NAMALWA (cell line): Measurements from ENCODE around the gene MYO10.

Source experiments
- DNase-seq: peaks from one replicate; pipeline ENCODE4 v3.0.0-alpha.2; 2015; ENCODE audit warnings: low spot score

Gene MYO10

DNA sequence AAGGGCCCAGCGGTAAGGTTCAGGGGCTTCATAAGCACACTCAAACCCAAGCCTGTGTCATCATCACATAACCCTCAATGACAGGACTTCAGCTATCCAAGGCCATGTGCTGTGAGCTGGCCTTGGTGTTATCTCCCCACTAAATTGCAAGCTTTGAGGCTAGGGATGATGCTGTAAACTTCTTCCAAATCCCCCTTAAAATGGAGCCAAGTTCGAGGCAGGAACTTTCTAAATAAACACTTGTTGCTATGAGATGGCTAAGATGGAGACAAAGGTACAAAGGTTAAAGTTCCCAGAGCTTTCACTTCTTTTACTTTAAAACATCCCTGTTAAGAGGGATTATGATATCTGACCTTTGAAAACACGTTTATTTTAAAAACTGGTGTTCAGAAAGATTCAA, 123.6 kb downstream of the MYO10 start:
- no peak for DNase-seq

DNA sequence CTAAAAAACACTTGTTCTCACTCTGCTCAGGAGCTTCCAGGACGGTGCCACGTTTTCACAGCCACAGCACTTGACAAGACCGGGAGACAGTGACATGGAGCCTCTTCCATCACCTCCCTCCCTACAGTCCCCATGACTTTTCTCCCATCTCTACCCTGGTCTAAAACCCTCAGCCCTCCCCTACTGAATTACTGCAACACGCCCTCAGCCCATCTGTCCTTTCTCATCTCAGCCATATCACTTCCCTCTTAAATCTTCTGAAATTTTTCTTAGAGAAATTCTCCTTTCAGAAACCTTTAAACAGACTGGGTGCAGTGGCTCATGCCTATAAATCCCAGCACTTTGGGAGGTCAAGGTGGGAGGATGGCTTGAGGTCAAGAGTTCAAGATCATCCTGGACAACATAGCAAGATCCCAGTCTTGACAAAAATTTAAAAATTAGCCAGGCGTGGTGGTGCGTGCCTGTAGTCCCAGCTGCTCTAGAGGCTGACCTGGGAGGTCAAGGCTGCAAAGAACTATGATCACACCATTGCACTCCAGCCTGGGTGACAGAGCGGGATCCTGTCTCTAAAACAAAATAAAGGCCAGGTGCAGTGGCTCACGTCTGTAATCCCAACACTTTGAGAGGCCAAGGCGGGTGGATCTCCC, 125.8 kb downstream of the MYO10 start:
- DNase-seq, result no peak

DNA sequence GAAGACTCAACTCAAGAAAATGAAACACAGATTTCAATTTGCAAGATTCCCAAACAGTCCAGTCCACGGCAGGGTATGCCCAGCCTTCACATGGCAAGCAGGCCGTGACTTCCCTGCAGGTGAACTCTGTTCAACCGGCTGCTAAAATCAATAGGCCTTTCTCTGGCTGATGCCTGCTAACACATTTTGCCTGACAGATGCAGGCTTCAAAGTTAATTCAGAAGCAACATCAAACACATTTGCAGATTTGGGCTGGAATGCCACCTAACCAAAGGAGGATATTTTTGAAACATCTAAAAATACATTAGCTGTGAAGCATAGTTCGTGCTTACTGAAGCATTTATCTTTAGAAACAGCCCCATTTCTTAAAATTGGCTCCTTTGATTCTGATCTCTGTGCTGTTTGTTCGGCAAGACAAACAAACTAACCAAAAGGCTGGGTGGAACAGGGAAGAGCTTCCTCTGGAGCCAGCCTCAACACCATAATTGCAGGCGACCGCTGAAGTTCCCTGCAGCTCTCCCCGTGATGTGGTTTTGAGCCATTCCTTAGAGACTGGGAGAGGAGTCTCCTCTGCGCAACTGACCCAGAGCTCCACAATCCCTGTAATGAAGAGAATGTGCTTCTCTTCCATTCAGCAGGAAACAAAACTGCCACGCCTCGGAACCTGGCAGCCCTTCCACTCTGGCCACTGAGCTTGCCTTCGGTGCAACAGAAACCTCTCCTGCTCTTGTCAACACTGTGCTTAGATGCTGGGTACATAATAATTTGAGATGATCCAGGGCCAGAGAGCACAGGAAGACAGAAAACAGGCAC, 126.5 kb downstream of the MYO10 start:
- no peak for DNase-seq

DNA sequence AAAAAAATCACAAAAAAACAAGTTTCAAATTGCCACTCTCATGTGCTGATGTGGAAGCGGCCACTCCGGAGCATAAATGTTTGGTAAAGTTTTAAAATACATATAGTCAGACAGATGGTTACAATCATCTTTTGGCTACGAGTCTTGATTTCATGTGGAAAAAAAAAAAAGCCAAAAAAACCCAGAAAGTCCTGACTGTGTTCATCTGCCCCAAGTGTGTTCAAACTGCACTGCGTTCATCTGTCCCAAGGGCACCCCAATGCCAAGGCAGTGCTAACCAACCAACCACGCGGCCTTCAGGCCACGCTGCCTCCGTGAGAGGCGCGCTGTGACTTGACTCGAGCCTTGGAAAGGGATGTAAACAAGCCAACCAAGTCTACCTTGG, 127.1 kb downstream of the MYO10 start:
- no peak for DNase-seq

DNA sequence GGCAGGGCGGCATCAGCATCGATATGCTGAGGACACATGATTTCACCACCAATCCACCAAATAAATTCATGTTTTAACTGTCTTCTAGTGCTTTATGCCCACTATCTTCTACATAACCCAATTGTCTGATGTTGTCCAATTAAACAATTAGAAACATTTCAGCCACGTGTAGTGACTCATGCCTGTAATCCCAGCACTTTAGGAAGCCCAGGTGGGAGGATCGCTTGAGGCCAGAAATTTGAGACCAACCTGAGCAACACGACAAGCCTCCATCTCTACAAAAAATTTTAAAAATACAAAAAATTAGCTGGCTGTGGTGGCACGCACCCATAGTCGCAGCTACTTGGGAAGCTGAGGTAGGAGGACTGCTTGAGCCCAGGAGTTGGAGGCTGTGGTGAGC, 128.1 kb downstream of the MYO10 start:
- no peak for DNase-seq

DNA sequence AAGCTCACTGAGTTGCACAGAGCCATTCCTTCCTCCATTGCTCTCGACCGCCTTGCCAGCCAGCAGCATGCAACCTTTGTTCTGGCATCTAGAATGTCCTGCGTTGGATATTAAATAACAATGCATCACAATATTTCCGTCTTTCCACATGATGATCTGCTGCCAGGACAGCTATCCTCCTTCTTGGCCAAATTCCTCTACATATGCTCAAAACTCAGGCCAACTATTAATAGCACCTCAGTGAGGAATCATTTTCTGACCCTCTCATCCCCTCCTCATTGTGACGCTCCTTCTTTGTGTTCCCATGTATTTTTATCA, 128.6 kb downstream of the MYO10 start:
- no peak for DNase-seq

DNA sequence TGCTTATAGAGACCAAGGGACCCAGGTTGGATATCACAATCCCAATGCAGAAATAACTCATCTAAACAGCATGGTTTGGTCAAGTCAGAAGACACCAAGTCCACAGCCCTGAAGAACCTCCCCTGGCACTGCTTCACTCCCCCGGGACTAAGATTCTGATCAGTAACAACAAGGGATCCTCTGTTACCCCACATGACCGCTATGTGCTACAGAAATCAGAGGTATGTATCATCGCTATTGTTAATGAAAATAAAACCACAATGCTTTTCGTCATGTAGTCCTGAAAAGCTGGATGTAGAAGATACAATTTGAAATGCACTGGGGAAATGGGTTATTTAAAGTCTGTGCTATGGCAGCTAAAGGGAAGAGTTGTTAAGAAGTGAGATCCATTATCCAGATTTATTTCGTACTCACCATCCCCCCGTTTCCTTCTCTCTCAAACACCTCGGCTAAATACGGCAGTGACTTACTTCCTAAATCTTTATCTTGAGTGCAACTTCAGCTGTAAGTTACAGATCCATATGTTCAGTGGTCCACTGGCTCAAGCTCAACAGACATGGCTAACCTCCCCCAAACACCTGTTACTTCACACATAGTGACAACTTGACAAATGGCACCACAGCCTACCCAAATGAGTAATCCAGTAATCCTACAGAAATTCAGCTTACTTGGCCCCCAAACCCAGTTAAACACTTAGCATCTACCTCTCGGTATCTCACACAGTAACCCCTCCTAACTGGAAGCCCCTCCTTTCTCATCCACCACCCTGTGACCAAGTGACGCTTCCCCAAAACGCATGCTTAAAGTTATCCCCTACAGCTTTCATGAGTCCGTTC, 129.2 kb downstream of the MYO10 start:
- DNase-seq, result no peak

DNA sequence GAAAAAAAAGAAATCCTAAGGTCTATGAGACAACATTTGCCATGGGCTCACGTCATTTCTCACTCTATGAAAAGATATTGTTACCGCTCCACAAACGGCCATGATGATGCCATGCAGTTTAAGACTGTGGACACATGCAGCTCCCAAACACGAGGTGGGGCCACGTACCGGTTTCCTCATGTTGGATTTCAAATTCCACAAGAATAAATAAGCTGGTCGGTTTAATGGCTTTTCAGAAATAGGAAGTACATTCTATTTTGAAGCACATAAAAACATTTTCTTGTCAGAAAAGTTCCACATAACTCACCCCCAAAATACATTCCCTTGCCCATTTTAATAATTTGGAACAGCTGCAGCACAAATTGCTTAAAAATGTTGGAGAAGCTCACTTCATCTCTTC, 130.6 kb downstream of the MYO10 start:
- no peak for DNase-seq

DNA sequence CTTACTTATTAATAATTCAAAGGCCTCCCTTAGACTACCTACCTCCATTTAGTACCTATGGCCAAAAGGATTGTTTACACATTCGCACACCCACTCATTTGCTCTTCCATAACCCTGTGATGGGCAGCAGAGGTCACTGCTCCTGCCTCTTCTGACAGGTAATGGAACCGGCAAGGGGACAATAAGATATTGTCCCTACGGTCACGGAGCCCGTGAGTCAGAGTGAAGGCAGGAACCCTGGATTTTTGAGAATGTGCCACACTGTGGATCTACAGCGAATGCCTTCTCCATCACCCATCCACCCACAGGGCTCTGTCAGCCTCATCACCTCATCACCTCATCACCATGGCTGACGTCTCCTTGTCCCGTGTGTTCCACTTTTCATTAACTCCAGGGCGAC, 132.3 kb downstream of the MYO10 start:
- no peak for DNase-seq

DNA sequence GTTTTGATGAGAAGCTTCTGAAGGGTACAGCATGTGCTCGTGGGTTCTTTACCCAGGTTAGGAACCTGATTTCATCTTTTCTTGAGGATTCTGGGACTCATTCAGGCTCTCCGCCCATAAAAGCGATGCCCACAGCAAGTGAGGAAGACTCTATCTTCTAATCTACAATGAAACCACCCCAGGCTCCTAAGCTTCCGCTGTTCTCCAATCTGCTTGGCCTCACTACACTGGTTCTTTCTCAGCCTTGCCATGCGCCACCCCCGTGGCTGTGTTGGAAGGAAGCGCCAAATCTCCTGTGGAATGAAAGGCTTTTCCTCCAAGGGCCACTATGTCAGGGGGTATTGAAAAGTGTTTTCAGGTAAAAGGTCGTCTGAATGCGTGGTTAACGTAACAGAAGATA, 135.6 kb downstream of the MYO10 start:
- DNase-seq, result no peak

DNA sequence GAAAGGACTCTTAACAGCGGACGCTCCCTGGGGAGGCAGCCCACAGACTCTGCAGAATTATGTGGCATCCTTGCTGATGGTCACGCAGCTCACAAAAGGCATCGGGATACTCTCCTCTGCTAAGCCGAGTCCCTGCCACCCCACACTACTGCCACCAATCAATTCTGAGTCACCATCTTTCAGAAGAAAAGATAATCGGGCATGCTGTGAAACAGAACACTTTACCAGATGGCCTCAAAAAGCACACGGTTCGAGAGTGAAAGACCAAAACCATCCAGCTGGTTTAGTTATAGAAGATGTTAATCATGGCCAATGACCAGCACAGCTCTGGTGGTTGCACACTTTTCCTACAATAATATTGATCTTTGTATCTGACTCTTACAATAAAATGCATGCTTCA, 136.3 kb downstream of the MYO10 start:
- no peak for DNase-seq

DNA sequence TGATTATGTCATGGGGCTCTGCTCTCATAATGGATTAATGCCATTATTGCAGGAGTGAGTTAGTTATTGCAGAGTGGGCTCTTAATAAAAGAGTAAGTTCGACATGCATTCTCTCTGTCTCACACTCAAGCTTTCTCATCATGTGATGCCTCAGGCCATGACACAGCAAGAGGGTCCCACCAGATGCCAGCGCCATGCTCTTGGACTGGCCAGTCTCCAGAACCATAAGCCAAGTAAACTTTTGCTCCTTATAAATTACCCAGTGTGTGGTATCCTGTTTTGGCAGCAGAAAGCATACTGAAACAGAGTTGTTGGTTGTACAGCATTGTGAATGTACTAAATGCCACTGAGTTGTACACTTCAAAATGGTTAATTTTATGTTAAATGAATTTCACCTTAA, 138.1 kb downstream of the MYO10 start:
- DNase-seq, result no peak

DNA sequence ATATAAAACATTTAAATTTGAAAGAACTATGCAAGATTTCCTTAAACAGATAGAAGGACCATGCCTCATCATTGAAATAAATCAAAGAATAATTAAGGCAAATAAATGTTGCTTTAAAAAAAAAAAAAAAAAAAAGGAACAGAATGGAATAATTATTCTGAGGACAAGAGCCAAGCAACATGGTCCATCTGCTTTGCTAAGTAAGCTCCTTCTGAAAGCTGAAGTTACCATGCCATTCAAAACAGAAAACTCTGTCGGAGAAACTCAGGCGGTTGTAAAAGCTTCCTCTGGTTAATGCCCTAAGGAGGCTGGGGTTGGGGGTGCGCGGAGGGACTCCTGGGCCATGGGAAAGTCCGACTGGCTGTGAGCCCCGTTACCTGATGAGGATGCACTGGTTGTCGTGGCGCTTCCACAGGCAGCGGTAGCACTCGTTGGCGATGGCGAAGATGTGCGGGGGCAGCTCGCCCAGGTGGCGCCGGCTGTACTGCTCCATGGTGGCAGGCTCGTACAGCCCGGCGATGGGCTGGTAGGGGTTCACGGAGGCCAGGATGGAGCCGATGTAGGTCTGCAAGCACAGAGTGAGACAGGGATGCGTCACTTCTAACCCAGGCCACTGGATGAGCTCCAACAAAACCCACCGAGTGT, 141.7 kb downstream of the MYO10 start:
- DNase-seq, result no peak

DNA sequence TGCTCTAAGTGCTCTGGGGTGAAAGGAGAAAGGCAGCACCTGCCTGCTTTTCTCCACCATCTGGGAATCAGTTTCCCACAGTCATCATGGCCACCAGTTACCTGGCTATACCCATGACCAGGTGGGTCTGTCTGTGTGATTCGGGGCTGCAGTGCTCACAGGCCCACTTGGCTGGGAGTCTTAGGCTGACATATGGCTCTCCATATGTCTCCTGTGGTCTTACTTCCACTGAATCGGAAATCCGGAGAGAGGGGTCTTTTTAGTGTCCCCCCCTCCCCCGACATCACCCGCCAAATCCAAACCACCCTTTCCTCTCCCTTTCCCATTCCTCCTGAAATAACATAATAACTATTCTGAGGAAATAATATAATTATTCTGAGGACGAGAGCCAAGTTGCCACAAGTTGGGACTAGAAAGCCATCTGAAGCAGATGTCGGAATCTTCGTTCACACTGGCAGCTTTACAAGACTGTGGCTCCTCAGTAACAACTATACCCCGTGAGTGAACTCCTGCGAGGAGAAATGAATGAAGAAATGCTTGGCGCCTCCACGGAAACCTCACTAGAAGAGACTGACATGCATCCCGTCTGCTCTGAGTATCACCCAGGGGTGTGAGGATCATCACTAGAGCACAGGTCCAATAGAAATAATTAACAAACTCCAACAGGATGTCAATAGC, 143.4 kb downstream of the MYO10 start:
- DNase-seq, result no peak

DNA sequence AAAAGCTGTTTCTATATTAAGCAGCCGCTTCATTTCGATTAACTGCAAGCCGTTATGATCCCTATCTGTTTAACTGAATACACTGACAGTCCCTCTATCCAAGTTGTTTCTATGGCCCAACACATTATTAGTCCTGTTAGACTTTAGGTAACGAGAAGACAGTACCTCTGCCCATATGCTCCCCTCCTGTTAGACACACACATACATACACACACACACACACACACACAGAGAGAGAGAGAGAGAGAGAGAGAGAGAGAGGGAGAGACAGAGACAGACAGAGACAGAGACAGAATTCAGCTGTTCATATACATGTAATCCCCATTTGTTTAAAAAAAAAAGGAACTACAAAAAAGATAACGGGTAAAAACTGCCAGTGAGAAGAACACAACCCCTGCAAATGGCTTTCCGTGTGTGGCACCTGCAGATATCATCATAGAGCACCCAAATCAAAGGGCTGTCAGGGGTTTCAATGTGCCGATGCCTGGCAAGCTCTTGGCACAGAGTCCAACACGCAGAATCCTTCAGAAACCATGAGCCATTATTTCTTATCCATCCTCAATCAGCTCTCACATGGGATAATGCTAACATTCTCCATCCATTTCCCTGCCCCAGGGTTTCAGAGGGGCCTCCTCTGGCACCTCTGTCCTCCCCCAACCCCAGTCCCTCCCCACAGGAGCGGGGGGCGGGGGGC, 144.0 kb downstream of the MYO10 start:
- no peak for DNase-seq

DNA sequence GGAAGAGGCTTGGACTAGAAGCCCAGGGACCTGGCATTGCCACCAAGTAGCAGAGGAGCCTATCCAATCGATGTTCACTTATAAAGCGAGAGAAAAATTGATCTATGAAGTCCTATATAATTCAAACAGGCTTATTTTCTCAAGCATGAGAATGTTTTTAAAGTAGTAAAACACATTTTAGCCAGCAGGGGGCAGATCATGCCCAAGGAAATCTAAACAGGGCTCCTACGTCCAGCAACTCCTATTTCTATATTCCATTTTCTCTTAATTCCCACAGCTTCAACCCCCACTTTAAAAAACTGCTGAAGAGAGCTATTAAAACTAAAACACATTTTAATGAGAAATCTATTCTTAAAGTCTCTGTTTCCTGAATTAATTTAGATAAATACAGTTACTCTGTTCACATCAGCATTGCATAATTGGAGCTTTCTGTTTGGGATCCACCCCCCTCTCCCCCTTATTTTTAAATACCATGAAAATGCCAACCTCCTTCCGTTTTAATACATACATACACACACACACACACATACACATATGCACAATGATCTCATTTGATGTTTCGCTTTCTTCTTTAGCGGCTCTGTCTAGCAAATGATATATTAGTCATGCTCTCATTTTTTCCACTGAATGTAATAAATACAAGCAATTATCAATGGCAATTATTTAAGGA, 144.9 kb downstream of the MYO10 start:
- peak; percentile 66 for DNase-seq

DNA sequence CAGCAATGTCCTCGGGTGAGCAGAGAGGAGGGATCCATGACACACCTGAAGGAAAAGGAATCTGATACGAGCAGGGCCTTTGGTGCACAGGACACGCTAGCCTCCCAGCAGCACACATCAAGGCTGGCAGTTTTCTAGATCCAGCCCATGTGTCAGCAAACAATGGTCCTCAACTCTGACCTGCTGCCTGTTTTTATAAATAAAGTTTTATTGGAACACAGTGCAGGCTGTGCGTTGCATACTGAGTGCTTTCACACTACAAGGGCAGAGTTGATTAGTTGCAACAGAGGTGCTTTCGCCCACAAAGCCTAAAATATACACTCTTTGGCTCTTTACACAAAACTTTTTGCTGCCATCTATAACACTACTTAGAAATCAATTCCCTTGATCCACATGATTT, 147.1 kb downstream of the MYO10 start:
- no peak for DNase-seq

DNA sequence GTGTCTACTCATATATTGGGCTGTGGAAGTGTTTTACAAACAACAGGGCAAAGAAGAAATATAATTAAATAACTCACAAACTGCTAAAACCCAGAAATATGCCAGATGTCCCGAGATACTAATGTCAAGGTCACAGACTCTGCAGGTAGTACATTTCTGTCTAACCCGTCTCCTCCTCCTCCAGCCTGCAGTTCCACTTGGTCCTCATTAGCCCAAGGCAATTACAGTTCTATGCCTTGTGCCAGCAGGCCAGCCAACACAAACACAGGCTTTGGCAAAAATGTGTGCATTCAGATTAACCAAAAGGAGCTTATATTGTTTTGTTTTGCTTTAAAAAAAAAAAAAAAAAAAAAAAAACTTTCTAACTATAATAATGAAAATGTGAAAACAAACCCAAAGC, 148.8 kb downstream of the MYO10 start:
- DNase-seq, result no peak

DNA sequence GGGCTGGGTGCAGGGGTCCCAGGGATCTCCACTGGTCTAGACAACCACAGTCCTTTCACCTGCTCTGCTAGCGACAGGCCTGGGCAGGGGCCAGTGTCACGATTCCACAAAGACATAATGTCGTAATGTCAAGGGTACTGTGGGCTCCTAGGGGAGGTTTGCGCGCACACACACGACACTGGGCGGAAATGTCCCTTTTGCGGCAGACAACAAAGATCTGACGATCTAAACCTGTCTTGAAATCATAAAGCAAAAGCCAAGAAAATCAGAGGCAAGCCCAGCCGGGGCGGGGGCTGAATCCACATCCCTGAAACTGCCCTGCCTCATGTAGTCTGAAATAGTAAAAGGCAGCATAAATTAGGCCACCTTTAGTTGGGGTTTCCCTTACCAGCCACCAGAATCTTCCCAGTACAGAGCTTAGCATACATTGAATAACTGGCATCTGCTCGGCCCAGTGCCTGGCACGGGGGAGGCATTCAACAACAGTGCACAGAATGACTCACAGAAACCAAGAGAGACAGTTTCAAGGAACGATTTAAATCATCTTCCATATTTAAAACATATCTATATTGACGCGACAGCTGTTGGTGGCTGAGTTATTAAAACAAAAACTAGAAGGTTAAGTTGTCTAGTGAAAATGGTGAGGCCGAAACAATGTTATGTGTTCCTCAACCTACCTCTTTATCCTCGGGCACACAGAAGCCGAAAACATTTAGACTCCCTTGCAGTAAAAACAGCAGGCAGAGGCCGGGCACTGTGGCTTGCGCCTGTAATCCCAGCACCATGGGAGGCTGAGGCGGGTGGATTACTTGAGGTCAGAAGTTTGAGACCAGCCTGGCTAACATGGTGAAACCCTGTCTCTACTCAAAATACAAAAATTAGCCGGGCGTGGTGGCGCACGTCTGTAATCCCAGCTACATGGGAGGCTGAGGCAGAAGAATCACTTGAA, 151.0 kb downstream of the MYO10 start:
- DNase-seq, result no peak

DNA sequence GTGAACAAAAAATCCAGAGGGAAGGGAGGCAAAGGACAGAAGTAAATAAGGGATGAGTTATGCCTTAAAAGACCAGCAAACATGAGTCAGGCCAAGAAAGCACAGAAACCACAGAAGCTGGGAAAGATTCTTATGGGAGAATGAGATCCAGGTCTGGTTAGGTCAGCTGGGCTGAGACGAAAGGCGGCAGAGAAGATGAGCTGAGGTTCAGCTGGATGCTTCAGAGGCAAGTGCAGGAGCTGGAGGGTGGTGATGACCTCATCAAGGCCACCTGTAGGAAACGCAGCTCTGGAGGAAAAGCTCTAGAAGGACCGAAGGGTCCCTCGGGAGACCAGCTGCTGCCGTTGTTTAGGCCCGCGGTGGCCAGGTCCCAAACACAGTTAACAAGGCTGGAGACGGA, 152.0 kb downstream of the MYO10 start:
- no peak for DNase-seq
